Embryonic facial prominence (tissue), 1 donor: ENCODE results near the gene KLRC3.
"Not testable (repeated sequence)": the region's sequence is repeated elsewhere in the genome, so short reads cannot be mapped to it uniquely, and the experiment has no call there.

Experiments used
- DNase-seq: peaks from one replicate; pipeline ENCODE4 v3.0.0-alpha.2; 2016; ENCODE audit errors: extremely low spot score

Gene KLRC3

DNA sequence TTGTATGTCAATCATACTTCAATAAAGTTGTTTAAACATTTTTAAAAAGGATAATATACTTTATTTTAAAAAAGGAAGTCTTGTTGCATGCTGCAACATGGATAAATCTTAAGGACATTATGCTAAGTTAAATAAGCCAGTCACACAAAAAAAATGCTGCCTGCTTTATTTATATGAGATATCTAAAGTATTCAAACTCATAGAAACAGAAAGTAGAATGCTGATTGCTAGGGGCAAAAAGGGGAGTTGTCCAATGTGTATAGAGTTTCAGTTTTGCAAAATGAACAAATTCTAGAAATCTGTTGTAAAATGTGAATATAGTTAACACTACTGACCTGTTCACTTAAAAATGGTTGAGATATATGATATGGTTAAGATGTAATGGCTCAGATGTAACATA is 19.6 kb downstream of the KLRC3 start:
- DNase-seq = no peak

DNA sequence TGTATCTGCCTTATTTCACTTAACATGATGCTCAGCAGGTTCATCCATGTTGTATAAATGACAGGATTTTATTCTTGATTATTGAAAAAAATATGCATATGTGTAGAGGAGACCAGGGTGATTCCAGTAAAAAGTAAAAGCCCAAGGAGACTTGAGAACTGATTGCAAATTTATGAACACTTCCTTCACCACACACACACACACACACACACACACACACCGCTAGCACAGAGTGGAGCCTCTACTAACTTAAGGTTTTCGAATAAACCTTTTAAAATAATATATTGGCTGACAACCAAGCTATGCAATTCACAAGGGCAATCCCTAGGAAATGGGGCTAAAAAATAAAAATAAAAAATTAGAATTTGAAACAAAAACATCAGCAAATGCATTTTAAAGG is 22.2 kb downstream of the KLRC3 start:
- DNase-seq = no peak

DNA sequence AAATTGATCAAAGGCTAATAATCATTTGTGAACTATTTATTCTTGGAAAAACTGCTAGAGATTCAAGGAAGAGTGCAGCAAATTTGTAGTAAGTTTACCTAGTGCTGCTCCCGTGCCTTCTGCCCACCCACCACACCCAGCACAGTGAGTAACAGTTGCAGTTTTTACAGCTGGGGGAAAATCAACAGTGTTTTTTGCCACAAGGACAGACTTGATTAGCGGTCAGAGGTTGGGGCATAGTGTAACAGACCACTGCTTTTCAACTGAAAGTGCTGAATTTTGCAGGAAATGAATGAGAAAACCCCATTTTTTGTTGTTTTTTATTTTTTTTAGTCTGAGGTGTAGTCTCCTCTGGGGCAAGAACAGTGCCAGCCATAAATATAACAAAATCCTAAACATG is 23.1 kb downstream of the KLRC3 start:
- DNase-seq = no peak

DNA sequence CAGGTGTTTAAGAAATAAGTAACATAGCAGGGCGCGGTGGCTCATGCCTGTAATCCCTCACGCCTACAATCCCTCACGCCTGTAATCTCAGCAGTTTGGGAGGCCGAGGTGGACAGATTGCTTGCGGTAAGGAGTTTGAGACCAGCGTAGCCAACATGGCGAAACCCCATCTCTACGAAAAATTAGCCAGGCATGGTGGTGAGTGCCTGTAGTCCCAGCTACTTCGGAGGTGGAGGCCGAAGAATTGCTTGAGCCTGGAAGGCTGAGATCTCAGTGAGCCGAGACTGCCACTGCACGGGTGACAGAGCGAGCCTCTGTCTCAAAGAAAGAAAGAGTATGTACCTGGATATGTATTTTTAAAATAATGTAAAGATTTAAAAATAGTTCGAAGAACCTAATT is 24.2 kb downstream of the KLRC3 start:
- DNase-seq = not testable (repeated sequence)

DNA sequence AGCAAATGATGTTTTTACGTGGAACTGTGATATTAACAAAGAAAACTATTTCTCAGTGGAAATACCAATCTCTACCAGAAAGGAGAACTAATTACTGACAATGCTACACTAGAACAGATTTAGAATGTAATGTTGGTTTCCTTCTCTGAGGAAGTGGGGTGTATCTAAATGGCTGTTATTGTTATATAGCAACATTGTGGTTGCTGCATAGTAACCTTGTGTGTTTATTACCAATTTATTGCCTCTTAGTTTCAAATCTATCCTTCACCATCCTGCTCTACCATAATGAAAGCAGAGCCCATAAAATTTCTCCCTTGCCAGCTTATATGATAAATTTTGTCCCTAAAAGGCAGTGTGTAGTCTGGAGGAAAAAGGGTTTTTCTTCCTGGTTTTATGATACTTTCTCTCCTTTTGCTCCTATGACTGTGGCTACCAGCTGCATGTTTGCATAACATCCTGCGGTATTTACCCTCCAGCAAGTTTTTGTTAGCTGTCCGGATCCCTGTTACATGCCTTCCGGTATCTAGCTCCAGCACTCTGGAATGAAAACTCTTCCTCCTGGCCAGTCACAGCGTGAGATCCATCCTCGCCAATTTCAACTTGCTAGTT is 24.9 kb downstream of the KLRC3 start:
- no peak for DNase-seq

DNA sequence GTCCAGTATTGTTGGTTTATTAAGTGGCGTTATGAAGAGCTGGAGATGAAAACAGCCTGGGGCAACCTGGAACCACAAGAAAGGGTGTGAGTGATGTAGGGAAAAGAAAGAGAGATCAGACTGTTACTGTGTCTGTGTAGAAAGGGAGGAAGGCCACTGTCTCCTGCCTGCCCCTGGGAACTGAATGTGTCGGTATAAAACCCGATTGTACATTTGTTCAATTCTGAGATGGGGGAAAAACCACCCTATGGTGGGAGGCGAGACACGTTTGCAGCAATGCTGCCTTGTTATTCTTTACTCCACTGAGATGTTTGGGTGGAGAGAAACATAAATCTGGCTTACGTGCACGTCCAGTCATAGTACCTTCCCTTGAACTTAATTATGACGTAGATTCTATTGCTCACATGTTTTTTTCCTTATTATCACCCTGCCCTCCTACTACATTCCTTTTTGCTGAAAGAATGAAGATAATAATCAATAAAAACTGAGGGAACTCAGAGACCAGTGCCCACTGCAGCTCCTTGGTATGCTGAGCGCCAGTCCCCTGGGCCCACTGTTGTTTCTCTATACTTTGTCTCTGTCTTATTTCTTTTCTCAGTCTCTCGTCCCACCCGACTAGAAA is 25.8 kb downstream of the KLRC3 start:
- DNase-seq = not testable (repeated sequence)

DNA sequence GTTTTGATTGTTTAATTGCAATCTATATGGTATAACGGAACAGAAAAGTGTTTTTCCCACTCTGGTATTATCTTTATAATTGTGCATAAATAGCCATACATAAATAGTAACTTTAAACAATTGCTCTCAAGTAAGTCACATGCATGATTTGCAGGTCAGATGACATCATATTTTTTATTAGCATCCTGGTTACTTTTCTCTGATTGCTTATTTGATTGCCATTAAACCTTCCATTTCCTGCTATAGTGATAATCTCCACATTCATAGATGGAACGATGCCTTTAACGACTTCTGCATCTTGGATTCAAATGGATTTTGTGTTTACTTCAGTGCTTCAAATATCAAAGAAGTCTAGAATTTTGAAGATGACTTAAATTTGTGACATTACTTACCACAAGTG is 27.1 kb downstream of the KLRC3 start:
- DNase-seq = no peak

DNA sequence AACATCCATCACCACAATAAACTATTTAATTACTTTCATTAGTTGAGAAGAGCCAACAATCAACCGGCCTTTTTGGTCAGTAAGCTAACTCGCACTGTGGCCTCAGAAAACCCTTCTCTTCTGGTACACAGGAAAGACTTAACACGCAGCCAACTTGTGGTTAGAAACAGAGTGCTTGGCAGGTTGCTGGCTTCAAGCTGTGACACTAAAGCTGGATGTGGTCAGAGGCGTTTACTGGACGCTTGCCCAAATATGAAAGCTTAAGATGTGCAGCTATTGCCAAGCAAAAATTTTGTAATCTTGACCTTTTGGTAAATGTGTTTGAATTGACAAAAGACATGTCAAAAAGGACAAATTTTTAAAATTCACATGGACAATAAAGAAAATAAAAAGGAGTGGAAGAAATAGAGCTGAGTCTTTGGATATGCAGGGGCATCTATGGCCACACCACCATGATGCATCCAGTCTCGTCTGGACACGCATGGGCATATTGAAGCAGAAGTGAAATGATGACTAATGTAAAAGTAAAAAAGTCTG is 27.9 kb downstream of the KLRC3 start:
- DNase-seq = no peak

DNA sequence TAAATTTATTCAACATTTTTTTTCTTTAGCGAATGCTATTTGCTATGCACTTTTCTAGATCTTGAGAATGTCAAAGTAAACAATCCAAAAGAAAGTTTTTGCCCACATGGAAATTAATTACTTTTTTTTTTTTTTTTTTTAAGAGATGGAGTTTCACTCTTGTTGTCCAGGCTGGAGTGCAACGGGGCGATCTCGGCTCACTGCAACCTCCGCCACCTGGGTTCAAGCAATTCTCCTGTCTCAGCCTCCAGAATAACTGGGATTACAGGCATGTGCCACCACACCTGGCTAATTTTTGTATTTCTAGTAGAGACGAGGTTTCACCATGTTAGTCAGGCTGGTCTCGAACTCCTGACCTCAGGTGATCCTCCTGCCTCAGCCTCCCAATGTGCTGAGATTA is 29.4 kb downstream of the KLRC3 start:
- not testable (repeated sequence) for DNase-seq

DNA sequence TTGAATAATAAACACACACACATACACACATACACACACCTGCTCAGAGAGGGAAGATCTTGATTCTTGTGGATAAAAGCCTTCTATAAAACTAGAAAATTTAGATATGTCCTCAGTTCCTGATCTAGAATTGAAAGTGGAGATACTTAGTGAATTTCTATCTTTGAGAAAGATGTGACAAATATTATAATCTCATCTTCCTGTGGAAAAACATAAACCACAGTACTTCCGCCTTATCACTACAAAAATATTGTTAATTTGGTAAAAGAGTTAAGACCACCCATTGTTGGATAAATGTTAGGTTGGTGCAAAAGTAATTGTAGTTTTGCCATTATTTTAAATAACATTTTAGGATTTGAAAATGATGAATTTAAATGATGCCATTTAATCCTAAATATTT is 30.5 kb downstream of the KLRC3 start, which contains the start of gene KLRK1:
Gene KLRK1 (minus strand): TSS at position 138 of the 400 bp plus-strand sequence. CDS start 1,231 bp downstream, outside the sequence.
- no peak for DNase-seq

DNA sequence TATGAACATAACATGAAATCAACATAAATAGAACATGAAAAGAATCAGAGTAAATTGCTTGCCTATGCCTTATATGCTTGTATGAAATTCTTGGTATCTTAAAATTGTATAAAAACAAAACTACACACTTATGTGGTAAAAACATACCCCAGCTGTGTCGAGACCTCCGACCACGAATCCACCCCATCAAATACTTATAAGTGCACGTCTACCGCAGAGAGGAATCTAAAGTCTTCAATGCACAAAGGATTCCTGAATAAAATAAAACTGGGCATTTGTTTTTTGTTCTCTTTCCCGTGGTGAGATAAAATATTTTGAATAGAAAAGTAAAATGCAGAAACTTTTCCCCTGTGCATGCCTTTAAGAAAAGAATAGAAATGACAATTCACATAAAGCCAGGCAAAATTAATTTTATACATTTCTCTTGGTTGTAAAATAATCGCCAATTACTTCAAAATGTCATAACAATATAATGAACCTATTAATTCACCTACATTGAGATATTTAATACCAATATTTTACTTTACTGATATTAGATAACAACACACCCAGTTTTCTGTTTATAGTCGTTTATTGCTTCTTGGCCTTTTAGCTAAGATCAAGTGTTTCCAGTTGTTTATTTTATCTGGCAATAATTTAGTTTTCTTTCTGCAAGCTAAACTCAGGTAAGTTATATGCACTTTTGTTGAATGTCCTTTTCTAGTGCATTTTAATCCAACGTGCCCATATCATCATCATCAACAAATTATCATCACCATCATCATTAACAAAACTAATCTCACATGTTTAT is 31.6 kb downstream of the KLRC3 start:
- no peak for DNase-seq

DNA sequence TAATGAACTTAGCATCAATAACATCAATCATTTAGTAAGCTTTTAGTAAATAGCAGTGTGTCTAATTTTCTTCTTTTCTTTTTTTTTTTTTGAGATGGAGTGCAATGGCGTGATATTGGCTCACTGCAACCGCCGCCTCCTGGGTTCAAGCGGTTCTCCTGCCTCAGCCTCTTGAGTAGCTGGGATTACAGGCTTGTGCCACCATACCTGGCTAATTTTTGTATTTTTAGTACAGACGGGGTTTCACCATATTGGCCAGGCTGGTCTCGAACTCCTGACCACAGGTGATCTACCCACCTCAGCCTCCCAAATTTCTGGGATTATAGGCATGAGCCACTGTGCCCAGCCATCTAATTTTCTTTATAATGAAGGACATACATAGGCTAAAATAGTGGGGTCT is 32.9 kb downstream of the KLRC3 start:
- DNase-seq = not testable (repeated sequence)

DNA sequence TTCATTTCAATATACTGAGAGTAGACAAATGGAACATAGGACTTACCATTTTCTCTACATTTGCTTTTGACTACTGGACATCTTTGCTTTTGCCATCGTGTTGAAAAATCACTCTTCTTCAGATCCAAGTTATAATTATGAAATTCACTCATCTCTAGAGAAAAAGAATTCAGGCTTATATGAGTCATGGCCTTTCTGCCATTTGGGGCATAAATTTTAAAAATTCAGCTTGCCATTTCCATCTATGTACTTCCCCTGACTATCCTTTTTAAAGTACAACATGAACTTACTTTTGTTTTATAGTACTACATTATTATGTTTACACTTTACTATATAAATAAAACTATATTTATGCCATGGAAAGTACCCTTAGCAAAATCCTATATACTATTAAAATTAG is 33.5 kb downstream of the KLRC3 start:
- DNase-seq = no peak

DNA sequence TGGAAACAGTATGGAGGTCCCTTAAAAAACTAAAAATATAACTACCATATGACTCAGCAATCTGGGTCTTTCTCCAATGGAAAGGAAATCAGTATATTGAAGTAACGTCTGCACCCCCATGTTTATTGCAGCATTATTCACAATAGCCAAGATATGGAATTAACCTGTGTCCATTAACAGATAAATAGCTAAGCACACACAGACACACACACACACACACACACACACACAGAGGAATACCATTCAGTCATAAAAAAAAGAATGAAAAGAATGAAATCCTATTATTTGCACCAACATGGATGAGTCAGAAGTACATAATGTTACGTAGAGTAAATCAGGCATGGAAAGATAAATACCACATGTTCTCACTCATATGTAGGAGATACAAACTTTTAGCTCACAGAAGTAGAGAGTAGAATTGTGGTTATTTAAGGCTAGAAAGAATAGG is 35.2 kb downstream of the KLRC3 start:
- no peak for DNase-seq

DNA sequence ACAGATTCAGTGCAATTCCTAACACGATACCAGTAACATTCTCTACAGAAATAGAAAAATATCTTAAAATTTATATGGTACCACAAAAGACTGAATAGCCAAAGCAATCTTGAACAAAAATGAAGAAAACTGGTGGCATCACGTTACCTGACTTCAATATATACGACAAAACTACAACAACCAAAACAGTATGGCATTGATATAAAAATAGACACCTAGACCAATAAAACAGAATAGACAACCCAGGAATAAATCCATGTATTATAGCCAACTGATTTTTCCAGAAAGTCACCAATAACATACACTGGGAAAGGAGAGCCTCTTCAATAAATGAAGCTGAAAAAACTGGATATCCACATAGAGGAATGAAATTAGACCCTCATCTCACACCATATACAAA is 36.2 kb downstream of the KLRC3 start:
- DNase-seq = no peak

DNA sequence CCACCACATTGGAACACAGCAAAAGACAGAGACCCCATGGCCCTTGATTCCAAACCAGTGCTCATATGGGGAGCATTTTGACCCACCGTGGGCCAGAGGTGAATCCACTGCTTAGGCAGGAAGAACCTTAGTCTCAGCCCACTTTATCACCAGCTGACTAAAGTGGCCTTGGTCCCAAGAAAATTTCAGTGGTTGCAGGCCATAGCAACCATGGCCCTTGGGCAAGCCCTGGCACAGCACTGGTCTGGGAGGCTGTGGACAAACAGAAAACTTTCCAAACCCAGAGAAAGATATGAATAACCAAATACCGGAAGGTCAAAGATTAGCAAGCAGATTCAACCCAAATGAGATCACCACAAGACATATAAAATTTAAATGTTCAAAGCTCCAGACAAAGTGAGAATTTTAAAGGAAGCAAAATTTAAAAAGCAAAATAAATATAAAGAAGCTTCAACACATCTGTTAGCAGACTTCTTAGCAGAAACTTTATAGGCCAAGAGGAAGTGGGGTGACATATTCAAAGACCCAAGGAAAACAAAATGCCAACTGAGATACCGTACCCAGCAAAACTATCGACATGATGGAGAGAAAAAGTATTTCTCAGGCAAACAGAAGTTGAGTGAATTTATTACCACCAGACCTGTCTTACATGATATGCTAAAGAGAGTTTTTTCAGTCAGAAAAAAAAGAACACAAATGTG is 38.3 kb downstream of the KLRC3 start:
- DNase-seq = no peak

DNA sequence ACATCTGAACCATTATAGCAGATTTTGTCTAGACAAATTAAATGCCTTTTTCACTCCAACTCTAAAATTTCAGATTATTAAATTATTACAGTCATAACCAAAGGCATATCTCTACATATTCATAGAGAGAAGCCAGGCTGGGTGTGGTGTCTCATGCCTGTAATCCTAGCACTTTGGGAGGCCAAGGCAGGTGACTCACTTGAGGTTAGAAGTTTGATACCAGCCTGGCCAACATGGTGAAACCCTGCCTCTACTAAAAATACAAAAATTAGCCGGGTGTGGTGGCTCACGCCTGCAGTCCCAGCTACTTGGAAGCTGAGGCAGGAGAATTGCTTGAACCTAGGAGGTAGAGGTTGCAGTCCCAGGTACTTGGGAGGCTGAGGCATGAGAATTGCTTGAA is 41.7 kb downstream of the KLRC3 start:
- not testable (repeated sequence) for DNase-seq

DNA sequence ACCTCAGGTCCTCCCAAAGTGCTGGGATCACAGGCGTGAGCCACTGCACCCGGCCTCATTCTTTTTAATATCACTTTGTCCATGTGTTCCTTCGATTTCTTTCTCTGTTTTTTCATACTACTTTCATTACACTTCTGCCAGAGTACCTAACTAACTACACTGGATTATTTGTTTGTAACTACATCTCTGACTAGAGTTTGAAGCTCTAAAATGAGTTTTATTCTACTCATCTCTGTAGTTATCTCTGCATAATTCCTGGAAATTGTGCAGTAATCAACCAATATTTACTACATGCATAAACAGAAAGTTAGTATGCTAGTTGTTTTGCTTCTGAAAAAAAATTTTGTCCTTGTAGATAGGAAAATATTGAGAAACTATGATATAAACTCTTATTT is 45.8 kb downstream of the KLRC3 start:
- no peak for DNase-seq

DNA sequence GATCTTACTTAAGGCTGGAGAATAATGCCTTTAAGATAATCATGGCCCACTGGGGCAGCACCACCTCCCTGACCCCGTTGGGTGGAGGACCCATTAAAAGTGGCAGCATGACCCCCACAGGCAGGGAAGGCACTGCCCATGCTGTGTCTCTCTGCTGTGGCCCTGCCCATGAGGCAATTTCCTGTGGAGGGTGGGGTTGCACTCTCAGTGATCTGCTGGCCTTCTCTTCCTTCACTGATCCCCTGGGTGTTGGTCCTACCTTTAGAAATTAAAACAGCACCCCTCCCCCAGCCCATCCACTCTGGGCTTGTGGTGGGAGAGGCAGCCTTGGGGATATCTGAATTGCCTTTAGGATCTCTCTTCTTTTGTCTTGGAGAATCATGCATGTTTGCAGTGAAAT is 47.8 kb downstream of the KLRC3 start:
- no peak for DNase-seq

DNA sequence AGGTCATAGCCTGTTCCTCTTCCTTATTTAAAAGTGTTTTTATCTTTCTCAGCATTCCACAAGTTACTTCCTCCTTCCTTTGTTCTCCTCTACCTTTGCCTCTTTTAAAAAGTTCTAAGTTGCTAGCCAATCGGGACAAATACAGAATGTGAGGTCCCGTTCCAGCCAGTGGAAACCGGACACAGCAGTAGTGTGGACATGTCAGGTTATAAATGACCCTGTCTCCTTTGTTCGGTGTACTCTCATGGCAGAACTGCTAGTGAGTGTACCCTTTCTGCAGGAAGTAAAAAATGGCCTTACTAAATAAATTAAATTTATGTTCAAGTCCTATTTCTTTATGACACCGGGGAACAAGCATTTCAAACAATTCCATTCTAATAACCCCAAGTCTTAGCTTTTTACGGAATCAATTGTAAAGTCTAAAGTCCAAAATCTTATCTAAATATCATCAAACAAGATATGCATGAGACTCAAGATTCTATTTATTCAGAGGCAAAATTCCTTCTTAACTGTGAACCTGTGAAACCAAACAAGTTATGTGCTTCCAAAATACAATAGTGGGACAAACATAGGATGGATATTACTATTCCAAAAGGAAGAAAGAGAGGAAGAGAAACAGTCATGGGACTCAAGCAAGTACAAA is 48.4 kb downstream of the KLRC3 start:
- not testable (repeated sequence) for DNase-seq
